Glomerular endothelial cell (primary cell): ENCODE results near the gene TIFAB. TPM values are rescaled to one million over a fixed set of nuclear protein-coding genes. Genes with fewer than 3 reads are reported as not detected.

Source experiments
- DNase-seq: peaks from one replicate; pipeline ENCODE4 v3.0.0-alpha.2; 2011; ENCODE audit warnings: low read depth, low spot score; ENCODE audit errors: extremely low read depth
- total RNA-seq: library from RNA; depleted of rRNA; stranded (reverse); fragments of >200 nt; gene quantifications from 2 replicates; pipeline ENCODE4 v1.2.3, GENCODE V29; 2015

Gene TIFAB
- total RNA-seq, 1 donor from 2014 or later = not detected

GRCh38 chr5:135482381-135482933 is 30.3 kb upstream of the TIFAB start:
- DNase-seq = no peak

GRCh38 chr5:135481909-135482311 is 29.8 kb upstream of the TIFAB start:
- DNase-seq = no peak

- DNase-seq = no peak
These were observed 29.2 kb upstream of the TIFAB start for GRCh38 chr5:135481387-135481786.

- no peak for DNase-seq
These were observed 28.4 kb upstream of the TIFAB start for GRCh38 chr5:135480511-135480910.

- DNase-seq = no peak
These were observed 26.8 kb upstream of the TIFAB start for GRCh38 chr5:135478938-135479337.

GRCh38 chr5:135477613-135478066 is 25.5 kb upstream of the TIFAB start:
- DNase-seq = no peak

GRCh38 chr5:135476615-135477581 is 24.7 kb upstream of the TIFAB start:
- DNase-seq = no peak

- DNase-seq = no peak
These were observed 22.0 kb upstream of the TIFAB start for GRCh38 chr5:135473956-135474670.

- DNase-seq = no peak
These were observed 20.0 kb upstream of the TIFAB start for GRCh38 chr5:135472141-135472540.

GRCh38 chr5:135471726-135472125 is 19.6 kb upstream of the TIFAB start:
- no peak for DNase-seq

- no peak for DNase-seq
These were observed 17.8 kb upstream of the TIFAB start for GRCh38 chr5:135469911-135470310.

GRCh38 chr5:135468541-135468940 is 16.4 kb upstream of the TIFAB start:
- no peak for DNase-seq

GRCh38 chr5:135467871-135468485 is 15.8 kb upstream of the TIFAB start:
- no peak for DNase-seq

GRCh38 chr5:135467051-135467625 is 15.0 kb upstream of the TIFAB start:
- no peak for DNase-seq

- no peak for DNase-seq
These were observed 14.3 kb upstream of the TIFAB start for GRCh38 chr5:135466178-135467050.

- DNase-seq = no peak
These were observed 13.4 kb upstream of the TIFAB start for GRCh38 chr5:135465391-135466122.

- DNase-seq = no peak
These were observed 10.2 kb upstream of the TIFAB start for GRCh38 chr5:135462304-135462703.

GRCh38 chr5:135461481-135462151 is 9.5 kb upstream of the TIFAB start:
- DNase-seq = no peak
